Measurements from ENCODE around the gene ZCWPW2.

DNA sequence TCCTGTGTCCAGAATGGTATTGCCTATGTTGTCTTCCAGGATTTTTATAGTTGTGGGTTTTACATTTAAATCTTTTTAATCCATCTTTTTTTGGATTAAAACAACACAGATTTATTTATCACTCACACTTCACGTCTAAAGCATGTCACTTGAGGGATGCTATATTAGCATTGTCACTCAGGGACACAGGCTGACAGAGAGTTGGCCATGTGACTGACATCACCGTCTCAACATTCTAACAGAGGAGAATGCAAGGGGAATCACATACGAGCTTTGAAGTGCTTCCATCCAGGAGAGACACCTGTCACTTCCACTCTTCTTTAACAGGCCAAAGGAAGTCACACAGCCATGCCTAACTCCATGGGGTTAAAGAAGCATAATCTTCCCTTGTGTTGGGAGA is 204.7 kb downstream of the ZCWPW2 start:
- no peak for TF ChIP-seq YY1 (tag by site-specific recombination; IDR thresholded peaks at IDR 0.05)
- TF ChIP-seq ZEB2 (tag by site-specific recombination; IDR thresholded peaks at IDR 0.05), result no peak

Data from HEK293 (cell line).